ENCODE results near the gene PITX2.

The PITX2 gene

DNA sequence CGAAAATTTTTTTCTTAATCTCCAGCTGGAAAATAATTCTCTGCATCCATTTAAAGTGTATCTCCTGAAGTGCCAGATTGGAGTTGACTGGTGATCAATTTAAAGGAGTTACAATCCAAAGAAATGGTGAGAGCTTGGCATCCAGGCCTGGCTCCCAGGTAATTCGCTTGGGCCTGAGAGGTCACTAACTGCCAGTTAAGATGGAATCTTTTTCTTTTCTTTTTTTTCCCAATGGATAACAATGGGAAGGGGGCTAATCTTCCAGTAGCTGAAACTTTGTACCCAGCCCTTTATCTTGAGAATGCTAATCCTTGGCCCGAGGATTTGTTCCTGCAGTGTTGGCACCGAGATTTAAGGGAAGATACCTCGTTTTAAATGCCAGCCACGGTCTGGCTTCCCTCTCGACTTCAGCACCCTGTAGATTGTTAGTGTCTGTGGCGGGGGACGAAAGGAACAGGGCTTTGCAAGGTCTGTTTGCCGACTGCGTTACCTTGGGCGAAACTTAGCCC lies 13.3 kb upstream of the PITX2 start:
- DNase-seq (ENCODE audit: low read depth), result no peak

DNA sequence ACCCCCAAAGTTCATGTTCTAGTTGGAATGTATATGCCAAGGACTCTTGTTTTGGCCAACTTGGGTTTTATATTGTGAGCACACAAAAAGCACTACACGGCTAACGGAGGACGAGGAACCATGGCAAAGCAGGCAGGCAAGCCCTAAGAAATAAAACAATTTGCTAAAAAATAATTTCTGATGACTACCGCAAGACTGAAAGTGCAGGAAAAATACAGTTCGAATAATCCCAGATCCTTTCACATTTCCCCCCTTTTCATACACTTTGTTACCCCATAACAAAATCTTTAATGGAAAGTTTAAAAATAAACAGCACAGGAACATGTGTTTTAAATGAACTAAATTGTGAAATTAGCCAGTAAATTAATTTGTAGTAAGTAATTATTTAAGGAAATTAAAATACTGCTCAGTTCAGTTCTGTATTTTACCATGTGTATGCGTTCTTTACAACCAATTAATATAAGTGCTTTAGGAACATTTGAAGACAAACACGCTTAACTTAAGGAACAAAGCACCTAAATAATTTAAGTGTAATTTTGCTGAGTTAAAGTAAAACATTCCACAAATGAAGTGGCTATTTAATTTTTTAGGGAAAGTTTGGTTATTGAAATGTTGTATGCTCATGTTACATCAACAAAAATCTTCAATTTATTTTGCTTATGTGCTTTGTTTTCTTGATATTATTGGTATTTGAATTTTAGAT lies 12.4 kb upstream of the PITX2 start:
- no peak for DNase-seq (ENCODE audit: low read depth)

DNA sequence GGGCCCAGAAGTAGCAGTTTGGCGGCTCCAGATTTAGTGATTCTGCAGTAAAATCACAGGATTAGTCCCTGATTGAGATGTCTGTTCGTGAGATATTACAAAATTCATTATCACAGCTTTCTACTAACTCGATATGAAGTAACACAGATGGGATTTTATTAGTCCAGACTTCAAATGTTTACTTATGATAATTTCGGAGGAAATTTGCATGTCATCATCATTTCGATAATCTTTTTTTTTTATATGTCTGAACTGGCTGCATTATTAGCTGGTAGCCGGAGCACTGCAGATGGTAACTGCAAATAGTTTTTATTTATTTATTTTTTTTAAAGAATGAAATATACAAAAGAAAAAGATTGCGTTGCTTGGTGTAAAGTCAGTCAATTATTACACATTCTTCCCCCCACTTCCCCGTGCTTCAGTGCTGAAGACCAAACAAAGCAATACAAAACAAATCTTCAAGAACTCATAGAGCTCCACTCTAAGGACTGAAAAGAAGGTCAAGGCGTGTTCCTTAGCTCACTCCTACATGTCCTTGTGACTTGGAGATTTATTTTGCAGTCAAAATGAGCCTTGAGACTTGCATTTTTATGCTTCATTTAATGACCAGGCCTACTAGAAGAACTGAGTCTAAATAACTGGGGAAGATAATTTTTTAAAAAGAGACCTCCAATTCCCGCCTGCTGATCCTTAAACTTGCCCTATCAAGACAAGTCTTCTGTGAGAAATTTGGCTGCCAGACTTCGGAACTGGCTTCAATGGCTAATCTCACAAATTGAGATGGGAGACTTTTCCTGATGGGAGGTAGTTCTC lies 11.7 kb upstream of the PITX2 start:
- no peak for DNase-seq (ENCODE audit: low read depth)

- DNase-seq (ENCODE audit: low read depth), result no peak
Measured at GRCh38 chr4:110633358-110634341, 10.8 kb upstream of the PITX2 start.

DNA sequence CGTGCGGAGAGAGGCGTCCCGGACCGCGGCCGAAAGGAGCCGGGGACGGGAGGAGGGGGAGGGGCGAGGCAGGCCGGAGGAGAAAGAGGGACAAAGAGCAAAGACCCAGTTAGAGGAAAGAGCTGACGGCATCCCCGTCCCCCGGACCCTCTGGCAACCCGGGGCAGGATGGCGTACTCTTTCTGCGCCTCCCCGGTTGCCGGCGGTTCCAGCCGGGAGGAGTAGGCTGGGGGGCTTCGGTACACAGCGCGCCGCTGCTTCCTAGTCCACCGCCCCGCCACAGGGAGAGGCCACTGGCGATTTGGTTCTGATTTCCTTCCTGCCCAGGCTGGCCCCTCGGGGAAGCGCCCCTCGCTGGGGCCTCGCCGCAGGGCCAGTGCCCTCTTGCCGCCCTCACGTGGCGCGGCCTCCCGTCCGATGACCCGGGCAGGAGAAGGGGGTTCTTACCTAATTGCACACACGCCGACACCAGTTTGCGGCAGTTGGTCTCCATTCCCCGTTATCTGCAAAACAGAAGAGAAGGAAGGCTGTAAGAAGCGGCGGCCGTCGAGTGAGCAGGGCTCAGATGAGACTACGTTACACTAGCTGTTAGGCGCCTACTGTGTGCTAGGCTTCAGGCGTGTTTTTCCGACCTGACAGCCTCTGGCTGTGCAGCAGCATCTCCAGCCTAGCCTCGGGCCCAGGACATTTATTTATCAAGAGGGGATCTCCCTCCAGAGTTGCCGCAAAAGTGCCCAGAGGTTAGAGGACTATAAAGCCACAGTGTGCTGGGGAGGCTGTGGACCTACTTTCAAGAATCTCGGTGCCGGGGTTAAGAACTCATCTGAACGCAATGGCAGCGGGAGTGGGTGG lies 9.9 kb upstream of the PITX2 start:
- no peak for DNase-seq (ENCODE audit: low read depth)

DNA sequence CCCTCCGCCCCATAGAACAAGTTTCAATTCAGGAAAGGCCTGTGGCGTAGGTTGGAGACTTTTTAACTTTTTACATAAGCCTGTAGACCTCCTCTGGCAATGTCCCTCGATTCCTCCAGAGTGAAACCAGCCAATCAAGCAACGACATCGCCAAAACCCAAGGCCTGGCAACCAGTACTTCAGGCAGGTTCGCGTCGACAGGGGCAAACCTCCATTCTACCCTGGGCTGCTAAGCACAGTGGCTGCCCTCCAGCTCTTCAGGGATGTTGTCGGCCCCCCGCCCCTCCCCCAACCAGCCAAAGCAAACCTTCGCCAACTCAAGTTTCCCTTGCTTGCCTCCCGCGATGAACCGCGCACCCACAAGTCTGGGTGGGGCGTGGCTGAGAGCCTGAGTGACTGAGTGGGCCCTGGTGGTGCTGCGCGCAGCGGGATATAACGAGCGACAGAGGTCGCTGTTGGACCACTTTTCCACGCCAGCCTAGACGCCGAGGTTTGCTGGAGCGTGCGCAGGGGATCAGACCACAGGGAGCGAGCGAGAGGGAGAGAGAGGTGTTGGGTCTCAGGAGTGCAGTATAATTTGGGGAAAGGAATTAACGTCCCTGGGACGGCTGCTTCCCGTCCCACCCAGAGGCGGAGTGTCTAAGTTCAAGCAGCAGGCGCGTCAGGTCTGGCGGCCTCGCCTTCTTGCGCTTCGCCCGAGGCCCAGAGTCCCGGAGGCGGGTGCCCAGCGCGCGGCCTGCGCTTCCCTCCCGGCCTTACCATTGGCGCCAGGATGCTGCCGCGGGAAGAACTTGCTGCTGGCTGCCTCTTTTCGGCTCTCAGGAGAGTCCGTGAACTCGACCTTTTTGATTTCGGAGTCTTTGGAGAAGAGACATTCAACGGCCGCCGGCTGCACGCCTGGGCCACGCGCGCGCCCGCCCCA lies 9.0 kb upstream of the PITX2 start:
- DNase-seq (ENCODE audit: low read depth), result no peak

DNA sequence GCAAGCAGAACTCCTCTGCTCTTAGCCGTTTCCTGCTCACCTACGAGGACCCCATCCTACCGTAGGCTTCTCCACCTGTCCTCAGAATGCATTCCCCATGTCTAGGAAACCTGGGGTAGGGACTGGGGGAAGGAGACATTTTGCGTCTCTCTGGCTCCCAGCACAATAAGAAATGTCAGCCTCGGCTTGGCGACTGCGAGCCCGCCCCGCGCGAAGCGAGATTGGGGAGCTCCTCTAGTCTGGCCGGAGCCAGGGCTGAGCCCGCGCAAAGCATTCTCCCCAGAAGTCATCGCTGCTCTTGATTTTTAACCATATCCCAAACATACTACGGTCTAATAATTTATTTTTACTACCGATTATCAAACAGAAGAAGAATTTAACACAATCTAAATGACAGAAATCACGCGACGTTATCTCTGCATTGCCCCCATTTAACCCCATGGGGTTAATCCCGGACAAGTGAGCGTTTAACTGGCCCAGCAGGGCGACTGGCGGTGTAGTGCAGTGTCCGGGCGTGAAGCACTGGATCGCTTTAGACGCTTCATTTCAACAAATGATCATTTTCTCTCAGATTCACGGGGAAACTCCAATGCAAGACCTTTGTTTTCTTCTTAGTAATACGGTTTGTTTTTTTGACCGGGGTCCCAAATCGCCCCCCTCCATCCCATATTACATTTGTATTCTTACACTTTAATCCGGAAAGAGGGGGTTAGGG lies 8.0 kb upstream of the PITX2 start:
- DNase-seq (ENCODE audit: low read depth), result no peak

- DNase-seq (ENCODE audit: low read depth), result no peak
Measured at GRCh38 chr4:110629780-110630687, 7.2 kb upstream of the PITX2 start.

GRCh38 chr4:110629214-110629754 lies 6.4 kb upstream of the PITX2 start:
- DNase-seq (ENCODE audit: low read depth), result no peak

DNA sequence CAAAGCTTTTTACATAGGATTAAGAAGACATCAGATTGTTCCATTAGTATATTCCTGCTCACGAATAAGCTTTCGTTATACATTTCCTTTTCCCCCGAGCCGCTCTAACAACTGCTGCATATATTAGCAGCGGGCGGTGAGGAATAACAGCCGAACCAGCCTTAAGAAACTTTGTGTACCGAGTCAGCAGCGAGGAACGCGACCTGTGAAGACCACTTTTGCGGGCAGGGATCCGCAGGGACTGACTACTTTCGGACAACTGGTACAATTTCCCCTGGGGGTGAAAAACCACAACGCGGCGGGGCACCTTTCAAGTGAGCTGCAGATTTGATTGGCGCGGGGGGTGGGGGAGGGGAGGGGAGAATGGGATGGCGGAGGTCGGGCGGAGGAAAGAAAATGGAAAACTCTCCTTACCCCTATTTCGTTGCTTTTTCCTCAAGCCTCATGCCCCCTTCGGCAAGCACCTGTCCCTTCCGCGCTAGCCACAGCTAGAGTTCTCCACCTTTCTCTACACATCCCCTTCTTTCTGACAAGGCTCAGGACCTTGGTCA lies 5.9 kb upstream of the PITX2 start:
- DNase-seq (ENCODE audit: low read depth), result no peak

DNA sequence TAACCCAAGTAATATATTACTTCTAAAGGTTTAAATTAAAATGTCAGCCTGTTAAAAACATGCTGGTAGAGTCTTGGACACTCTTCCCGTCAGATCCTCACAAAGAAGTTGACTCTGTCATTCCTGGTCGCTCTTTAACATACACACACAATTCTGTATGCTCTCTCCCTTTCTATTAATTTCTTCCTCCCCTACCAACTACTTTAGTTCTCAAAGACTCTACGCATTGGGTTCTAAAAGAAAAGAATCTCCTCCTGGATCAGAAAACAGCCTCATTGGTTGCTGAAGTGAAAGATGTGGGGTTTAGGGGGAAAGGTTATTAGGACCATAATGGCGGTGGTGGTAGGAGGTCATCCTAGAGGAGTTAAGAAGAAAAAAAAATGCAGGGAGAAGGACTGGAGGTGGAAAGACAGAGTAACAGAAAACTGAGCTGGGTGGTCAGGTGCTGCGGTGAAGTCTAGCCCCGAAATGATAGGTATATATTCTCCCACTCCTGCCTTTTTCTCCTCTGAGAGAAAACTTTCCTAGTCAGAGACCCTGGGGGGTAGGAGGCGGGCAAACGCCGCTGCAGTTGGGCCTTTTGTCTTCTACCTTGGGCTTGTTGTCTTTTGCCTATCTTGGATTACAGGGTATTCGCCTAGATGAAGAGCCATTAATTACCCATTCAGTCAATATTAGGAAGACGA lies 5.2 kb upstream of the PITX2 start:
- DNase-seq (ENCODE audit: low read depth), result no peak

DNA sequence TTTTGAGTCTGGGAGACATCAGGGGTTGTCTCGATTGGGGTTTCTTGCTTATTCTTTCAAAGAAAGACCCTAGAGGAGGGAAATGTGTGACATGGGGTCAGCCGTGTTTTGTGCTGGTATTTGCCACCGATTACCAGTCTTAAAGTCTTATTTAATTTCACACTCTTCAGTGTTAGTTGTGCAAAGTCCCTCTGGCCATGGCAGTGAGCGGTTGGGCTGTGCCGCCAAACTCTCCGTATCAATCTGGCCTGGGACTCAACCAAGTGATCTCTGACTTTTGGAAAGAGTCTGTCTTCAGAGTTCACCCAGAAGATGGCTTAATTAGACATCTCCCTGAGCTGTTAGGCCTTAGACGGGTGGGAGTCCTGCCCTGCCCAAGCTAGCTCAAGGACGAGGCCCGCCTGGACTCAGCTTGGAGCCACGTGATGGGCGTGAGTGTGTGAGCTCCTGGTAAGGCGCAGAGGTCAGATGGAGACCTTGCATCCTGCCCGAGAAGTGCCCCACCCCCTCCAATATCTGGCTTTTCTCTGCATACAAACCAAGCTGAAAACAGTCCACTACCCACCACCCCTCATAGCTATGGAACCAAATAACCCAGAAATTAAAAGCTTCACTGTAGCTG lies 3.8 kb upstream of the PITX2 start:
- no peak for DNase-seq (ENCODE audit: low read depth)

DNA sequence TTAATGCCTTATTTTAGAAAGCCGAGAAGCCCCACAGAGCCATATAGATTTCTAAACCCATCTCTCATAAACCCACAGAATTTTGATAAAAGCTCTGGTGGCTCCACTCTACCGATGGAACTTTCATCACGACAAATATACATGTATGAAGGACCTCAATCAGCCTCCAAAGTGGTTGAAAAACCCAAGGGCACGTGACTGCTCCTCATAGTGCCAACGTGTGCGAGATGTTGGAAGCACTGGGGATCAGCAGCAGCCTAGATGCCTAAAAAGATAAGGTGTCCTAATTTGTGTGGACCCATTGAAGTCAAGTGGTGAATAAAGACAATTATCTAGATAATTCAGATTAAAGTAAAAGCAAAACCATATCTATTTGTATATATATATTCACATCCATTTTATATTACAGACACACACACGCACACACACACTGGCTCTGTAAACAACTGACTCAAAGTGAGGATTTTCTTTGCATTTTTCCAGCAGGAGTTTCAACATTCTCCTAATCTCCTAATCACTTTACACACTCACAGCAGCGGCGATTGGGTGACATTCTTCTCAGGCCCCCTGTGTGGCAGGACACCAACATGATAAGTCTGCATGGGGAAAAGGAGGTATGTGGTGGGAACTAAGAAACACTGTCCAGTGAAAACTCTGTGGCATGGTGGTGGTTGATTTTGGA lies 2.8 kb upstream of the PITX2 start:
- DNase-seq (ENCODE audit: low read depth), result no peak

DNA sequence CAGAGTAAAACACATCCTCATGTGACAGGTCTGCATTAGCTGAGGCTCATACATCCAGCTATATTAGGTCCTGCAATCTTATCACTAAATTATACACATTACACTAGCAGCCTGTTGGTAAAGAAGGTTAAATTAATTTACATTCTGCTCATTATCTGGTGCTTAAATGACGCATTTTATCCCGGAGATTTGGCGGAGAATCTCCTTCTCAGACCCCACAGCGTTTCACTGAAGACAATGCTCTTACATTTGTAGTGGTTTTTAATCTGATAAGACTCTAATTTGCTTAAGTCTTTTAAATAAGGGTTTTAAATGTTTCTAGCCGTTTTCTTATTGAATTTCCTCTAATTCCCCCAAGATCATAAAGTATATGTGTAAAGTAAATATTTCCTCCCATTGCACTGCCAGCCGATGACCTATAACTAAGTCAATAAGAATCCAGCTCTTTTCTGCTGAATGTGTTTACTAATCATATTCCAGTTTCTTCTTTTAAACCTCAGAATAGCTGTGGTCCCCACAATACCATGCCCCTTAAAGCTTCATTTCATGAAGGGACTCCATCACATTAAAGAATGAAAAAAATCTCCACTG lies 2.1 kb upstream of the PITX2 start:
- no peak for DNase-seq (ENCODE audit: low read depth)

GRCh38 chr4:110624398-110624780 lies 1.5 kb upstream of the PITX2 start:
- no peak for DNase-seq (ENCODE audit: low read depth)

Measured in stimulated activated CD8-positive, alpha-beta memory T cell treated with anti-CD3 and anti-CD28 coated beads, Interleukin-7, amount 100 ng/mL, for 24 hours (primary cell).